ENCODE results near the gene MAGI2. TPM values are rescaled to one million over a fixed set of nuclear protein-coding genes. Genes with fewer than 3 reads are reported as not detected.

Gene MAGI2
- total RNA-seq, 4 donors from 2014 or later = 0.23 to 5.5 (median 0.45) TPM

DNA sequence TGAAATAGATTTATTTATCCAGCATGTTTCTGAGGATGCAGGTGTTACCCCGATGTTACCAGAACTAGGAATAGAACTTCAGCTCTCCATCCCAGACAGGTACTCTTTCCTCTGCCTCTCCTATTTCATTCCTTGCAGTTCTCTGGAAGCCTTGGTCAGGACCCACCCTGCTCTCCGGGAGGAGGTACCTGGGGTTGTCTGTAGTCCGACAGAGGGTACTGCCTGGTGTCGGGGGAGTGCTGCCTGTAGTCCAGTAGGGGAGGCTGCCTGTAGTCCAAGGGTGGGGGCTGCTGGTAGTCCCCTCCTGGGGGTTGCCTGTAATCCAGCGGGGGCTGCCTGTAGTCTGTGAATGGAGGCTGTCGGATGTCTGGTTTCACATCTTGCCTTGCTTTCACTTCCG is 1326.5 kb downstream of the MAGI2 start:
- WGBS, 2 donors = 73 to 97% methylated on average over 2 to 7 of the region's 7 CpGs
- Histone ChIP-seq H3K9me3 (no peaks in the 10 kb centered on the region), H3K4me1 (no peaks in the 10 kb centered on the region), H3K4me3 (no peak overlapping the region), H3K36me3 (no peaks in the 10 kb centered on the region), H3K27me3 (no peaks in the 10 kb centered on the region), H3K27ac (no peak overlapping the region)
- no peak for DNase-seq
- no peak for TF ChIP-seq POLR2A (IDR thresholded peaks at IDR 0.05)
- TF ChIP-seq, protein P1, sequence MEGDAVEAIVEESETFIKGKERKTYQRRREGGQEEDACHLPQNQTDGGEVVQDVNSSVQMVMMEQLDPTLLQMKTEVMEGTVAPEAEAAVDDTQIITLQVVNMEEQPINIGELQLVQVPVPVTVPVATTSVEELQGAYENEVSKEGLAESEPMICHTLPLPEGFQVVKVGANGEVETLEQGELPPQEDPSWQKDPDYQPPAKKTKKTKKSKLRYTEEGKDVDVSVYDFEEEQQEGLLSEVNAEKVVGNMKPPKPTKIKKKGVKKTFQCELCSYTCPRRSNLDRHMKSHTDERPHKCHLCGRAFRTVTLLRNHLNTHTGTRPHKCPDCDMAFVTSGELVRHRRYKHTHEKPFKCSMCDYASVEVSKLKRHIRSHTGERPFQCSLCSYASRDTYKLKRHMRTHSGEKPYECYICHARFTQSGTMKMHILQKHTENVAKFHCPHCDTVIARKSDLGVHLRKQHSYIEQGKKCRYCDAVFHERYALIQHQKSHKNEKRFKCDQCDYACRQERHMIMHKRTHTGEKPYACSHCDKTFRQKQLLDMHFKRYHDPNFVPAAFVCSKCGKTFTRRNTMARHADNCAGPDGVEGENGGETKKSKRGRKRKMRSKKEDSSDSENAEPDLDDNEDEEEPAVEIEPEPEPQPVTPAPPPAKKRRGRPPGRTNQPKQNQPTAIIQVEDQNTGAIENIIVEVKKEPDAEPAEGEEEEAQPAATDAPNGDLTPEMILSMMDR (IDR thresholded peaks at IDR 0.05) = no peak
- intact Hi-C loops (cut with DNase I) = no loop called here

DNA sequence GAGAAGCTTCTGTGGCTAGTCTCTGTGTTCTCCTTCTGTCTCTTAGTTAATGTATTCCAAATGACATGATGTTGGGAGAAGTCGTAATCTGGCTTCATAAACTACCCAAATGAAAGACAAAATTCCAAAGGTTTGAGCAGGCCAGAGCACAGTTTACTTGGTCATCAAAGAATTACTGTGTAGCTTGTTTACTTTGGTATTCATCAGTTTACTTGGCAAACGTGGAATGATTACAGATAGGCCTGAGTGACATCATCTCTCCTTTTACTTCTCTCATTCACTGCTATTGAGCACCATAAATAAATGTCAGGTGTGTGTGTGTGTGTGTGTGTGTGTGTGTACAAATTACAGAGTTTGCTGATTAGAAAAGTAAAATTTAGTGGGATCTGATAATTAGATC is 1327.6 kb downstream of the MAGI2 start:
- Histone ChIP-seq H3K27ac (no peak overlapping the region), H3K36me3 (no peaks in the 10 kb centered on the region), H3K9me3 (no peaks in the 10 kb centered on the region), H3K27me3 (no peaks in the 10 kb centered on the region), H3K4me1 (no peaks in the 10 kb centered on the region), H3K4me3 (no peak overlapping the region)
- WGBS, 2 donors = 43 to 48% methylated on average over 2 of the region's 2 CpGs
- no peak for DNase-seq
- intact Hi-C loops (cut with DNase I) = no loop called here
- TF ChIP-seq, protein P1 (IDR thresholded peaks at IDR 0.05) = no peak
- TF ChIP-seq POLR2A (IDR thresholded peaks at IDR 0.05) = no peak

DNA sequence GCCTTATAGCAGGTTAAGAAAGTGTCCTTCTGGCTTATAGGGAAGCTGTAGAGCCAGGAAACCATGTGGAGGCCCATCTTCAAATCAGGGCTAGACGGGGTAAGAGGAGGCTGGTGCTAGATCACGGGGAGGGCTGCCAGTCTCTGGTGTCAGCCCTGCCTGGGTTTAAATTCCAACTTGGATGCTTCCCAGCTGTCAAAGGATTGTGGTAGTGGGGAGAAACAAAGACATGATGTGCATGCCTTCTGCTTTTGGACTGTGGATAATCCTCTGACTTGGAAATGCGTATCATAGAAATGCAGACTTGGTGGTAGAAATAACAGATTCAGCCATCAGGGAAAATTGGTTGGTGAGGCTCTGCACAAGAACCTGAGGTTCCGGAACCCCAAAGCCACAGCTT is 1329.3 kb downstream of the MAGI2 start:
- 88 to 89% methylated on average over 3 to 4 of the region's 4 CpGs for WGBS, 2 donors
- no peaks in the 10 kb centered on the region for H3K9me3 ChIP-seq
- no peaks in the 10 kb centered on the region for H3K4me1 ChIP-seq
- H3K4me3 ChIP-seq = no peak overlapping the region
- TF ChIP-seq, protein P1 (IDR thresholded peaks at IDR 0.05) = no peak
- TF ChIP-seq POLR2A (IDR thresholded peaks at IDR 0.05) = no peak
- no peaks in the 10 kb centered on the region for H3K36me3 ChIP-seq
- no peaks in the 10 kb centered on the region for H3K27me3 ChIP-seq
- H3K27ac ChIP-seq = no peak overlapping the region
- intact Hi-C loops (cut with DNase I) = no loop called here
- DNase-seq = no peak

DNA sequence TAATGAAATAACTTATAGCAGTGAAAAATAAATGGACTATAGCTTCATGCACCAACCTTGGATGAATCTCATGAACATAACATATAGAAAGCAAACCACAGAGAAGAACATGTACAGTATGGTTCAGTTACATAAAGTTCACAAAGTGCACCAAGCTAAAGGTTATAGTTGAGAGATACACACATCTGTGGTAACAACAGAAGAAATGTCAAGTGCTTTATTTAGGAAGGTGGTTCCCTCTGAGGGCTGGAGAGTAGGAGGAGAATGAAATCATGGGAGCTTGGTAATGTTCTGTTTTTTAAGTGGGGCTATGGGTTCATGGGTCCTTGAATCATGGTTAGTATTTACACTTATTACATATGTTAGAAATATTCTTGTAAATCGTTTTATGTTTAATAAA is 1331.6 kb downstream of the MAGI2 start:
- DNase-seq = no peak
- no peak overlapping the region for H3K27ac ChIP-seq
- H3K9me3 ChIP-seq = no peaks in the 10 kb centered on the region
- no peak overlapping the region for H3K4me3 ChIP-seq
- no peaks in the 10 kb centered on the region for H3K36me3 ChIP-seq
- WGBS, 2 donors = 48 to 52% methylated on average over 1 of the region's 1 CpG
- no peak for TF ChIP-seq POLR2A (IDR thresholded peaks at IDR 0.05)
- TF ChIP-seq, protein P1 (IDR thresholded peaks at IDR 0.05) = no peak
- intact Hi-C loops (cut with DNase I) = no loop called here
- no peaks in the 10 kb centered on the region for H3K27me3 ChIP-seq
- no peaks in the 10 kb centered on the region for H3K4me1 ChIP-seq

DNA sequence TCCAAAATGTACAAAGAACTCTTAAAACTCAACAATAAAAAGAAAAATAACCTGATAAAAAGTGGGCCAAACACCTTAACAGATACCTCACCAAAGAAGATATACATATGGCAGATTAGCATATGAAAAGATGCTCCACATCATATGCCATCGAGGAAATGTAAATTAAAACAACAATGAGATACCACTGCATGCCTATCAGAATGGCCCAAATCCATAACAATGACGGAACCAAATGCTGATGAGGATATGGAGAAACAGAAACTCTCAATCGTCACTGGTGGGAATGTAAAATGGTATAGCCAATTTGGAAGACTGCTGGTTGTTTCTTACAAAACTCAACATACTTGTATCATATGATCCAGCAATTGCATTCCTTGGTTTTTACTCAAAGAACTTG is 1335.0 kb downstream of the MAGI2 start:
- Histone ChIP-seq H3K4me3 (no peak overlapping the region), H3K27me3 (no peaks in the 10 kb centered on the region), H3K9me3 (no peaks in the 10 kb centered on the region), H3K4me1 (no peaks in the 10 kb centered on the region), H3K27ac (no peak overlapping the region), H3K36me3 (no peaks in the 10 kb centered on the region)
- intact Hi-C loops (cut with DNase I) = no loop called here
- 51 to 59% methylated on average over 3 of the region's 3 CpGs for WGBS, 2 donors
- DNase-seq = no peak
- no peak for TF ChIP-seq POLR2A (IDR thresholded peaks at IDR 0.05)
- TF ChIP-seq, protein P1 (IDR thresholded peaks at IDR 0.05) = no peak

Measured in esophagus squamous epithelium (tissue), 5 donors.